Fibroblast of lung (primary cell): ENCODE results near the gene ULBP2.

Experiments
- CTCF ChIP-seq, 2 donors: IDR thresholded peaks in 1 of 2; conservative IDR thresholded peaks in 1 of 2; 1 replicate in 1 of 2; 2 replicates in 1 of 2; pipeline ENCODE4 v1.5.1; 2011 to 2012; ENCODE audit warnings: low read length in 2 of 2, control low read depth in 1 of 2, inconsistent platforms in 1 of 2, low read depth in 1 of 2, mild to moderate bottlenecking in 1 of 2
- EZH2 ChIP-seq: IDR thresholded peaks from 2 replicates; pipeline ENCODE4 v1.5.1; 2012; ENCODE audit warnings: low read length, control low read depth, mild to moderate bottlenecking; ENCODE audit errors: missing control alignments

DNA sequence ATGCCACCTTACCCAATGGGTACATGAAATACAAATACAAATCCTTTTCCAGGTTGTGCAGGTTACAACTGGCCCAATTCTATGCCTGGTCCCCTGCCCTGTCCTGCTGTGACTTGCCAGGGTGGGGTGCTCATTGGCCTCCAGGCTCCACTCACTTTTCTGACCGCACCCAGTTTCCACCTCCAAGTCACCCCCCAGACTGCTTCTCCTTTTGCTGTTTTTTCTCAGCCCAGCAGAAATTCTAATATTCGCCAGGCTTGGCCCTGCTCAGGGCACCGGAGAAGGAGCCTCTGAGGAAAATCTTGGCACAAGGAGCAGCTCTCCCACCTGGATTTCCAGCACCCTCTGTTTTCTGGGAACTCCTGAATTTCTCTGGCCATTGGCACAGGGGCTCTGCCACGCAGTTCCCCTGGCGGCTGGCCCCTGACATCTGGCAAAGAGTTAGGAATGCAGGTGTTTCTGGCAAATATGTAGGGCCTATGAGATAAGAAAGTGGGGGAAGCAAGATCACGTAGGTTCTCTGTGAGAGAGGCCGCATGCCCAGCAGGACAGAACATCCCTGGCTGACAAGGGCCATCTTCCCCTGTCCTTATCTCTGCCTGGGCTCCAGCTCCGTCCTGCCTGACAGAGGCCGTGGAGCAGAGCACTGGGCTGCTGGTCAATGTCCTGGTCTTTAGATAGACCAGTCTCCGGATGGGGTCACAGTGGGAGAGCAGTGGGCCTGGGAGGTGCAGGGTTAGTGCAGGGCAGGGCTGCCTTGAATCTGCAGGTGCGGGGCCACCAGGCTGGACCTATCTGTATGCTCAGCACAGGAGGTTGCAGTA lies 41.0 kb upstream of the ULBP2 start:
- TF ChIP-seq CTCF (conservative IDR thresholded peaks at IDR 0.05 in 1 of 2, IDR thresholded peaks at IDR 0.05 in 1 of 2; ENCODE audit: low read depth in 1 of 2, low read length in 2 of 2): no peak
- no peak for TF ChIP-seq EZH2
